Activated CD8-positive, alpha-beta T cell treated with anti-CD3 and anti-CD28 coated beads, Interleukin-2, amount 10 ng/mL, durations not matched to agents 7 days and 5 days (primary cell): ENCODE results near the gene MRPL11. TPM values are rescaled to one million over a fixed set of nuclear protein-coding genes. Genes with fewer than 3 reads are reported as not detected.
A peak's percentile ranks its signal among the peaks of the same experiment; 100 is the strongest.

ENCODE experiments used
- ATAC-seq: fragments of 150-1000 bp; cut with Tn5 transposase; one replicate; pipeline ENCODE4 v1.10.0; 2021; ENCODE audit warnings: moderate library complexity
- CTCF ChIA-PET: fragments of 350-600 bp; sonication (Branson Sonifier 250); formaldehyde crosslinking; loops from one replicate; lab custom pipeline; 2021; ENCODE audit warnings: antibody characterized with exemption; lab: Charles Lee
- POLR2A ChIA-PET: fragments of 350-600 bp; sonication (Branson Sonifier 250); formaldehyde crosslinking; loops from one replicate; lab custom pipeline; 2021; ENCODE audit warnings: antibody characterized with exemption; lab: Charles Lee
- DNase-seq: peaks from one replicate; pipeline ENCODE4 v3.0.0-alpha.2; 2020
- H3K27ac Mint-ChIP-seq: one replicate; pipeline ENCODE4 v1.8.0; 2021; ENCODE audit warnings: mild to moderate bottlenecking, mixed read lengths
- H3K27me3 Mint-ChIP-seq: one replicate; pipeline ENCODE4 v1.8.0; 2021; ENCODE audit warnings: low read depth, mixed read lengths
- H3K36me3 Mint-ChIP-seq: one replicate; pipeline ENCODE4 v1.8.0; 2021; ENCODE audit warnings: low read depth, mixed read lengths
- H3K4me1 Mint-ChIP-seq: one replicate; pipeline ENCODE4 v1.8.0; 2021; ENCODE audit warnings: low read depth, mixed read lengths
- H3K4me3 Mint-ChIP-seq: one replicate; pipeline ENCODE4 v1.8.0; 2021; ENCODE audit warnings: mild to moderate bottlenecking, mixed read lengths
- H3K9me3 Mint-ChIP-seq: one replicate; pipeline ENCODE4 v1.8.0; 2022; ENCODE audit warnings: mixed read lengths; ENCODE audit not compliant: insufficient read depth
- total RNA-seq, 2 experiments: library from RNA; stranded (reverse); gene quantifications; one replicate each; pipeline ENCODE4 v1.2.3, GENCODE V29; 2021

MRPL11 gene
- total RNA-seq, 2 experiments from 2014 or later: 93.7 to 100 TPM

DNA sequence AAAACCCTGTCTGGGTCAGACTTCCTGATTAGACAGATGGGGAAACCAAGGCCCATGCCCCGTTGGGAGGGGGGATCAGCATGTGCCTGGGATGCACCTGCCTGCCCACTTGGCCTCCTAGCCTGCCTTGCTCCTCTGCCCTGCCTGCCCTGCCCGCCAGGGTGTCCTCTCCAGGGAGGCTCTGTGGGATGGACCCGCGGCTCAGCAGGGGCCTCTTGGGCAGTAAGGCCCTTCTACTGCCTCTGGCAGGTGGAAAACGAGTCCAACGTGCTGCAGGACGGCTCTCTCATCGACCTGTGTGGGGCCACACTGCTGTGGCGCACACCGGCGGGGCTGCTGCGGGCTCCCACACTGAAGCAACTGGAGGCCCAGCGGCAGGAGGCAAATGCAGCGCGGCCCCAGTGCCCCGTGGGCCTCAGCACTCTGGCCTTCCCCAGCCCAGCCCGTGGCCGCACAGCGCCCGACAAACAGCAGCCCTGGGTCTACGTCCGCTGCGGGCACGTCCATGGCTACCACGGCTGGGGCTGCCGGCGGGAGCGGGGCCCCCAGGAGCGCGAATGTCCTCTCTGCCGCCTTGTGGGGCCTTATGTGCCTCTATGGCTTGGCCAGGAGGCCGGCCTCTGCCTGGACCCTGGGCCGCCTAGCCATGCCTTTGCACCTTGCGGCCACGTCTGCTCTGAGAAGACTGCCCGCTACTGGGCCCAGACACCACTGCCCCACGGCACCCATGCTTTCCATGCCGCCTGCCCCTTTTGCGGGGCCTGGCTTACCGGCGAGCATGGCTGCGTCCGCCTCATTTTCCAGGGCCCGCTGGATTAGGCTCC is 36.9 kb upstream of the MRPL11 start:
- ATAC-seq: no peak
- ChIA-PET CTCF (no interaction called here), POLR2A (no interaction called here)
- H3K27ac Mint-ChIP-seq: no peak overlapping the region
- no peaks in the 10 kb centered on the region for H3K27me3 Mint-ChIP-seq
- H3K4me1 Mint-ChIP-seq: peaks cover 16% of the 10 kb centered on the region
- DNase-seq: no peak
- no peaks in the 10 kb centered on the region for H3K9me3 Mint-ChIP-seq
- no peak overlapping the region for H3K4me3 Mint-ChIP-seq
- no peaks in the 10 kb centered on the region for H3K36me3 Mint-ChIP-seq

DNA sequence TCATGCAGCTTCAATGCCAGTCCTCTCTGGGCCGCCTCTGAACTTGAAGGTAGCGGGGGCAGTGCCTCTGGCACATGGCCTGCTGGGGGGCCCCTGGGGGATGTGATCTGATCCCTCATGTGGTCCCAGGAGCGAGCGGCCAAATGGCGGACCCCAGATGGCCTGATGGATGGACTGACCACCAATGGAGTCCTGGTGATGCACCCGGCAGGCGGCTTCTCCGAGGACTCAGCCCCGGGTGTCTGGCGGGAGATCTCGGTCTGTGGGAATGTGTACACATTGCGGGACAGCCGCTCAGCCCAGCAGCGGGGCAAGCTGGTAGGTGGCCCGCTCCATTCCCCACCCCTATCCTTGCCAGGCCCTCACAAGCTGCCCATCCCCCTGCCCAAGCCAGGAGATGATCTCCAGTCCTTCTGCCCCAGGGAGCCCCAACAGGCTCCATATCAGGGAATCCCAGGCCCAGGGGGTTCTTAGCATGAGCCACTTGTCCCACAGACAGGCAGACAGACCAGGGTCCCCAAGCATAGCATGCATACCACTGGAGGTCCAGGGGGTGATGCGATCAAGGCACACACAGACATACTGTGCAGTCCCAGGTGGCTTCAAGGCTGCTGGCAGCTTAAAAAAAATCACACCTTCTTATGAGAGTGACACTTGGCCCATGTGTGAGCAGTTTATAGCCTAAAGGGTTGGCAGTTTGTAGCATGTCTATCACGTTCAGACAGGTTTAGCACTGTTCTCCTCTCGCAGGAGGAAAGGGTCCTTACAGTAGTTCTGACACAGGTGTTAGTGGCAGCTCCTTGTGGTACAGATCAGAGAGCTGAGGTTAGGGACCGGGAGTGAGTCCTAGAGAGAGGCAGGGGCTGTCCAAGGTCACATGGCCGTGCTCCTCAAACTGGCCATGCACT is 35.2 kb upstream of the MRPL11 start:
- H3K4me3 Mint-ChIP-seq: no peak overlapping the region
- CTCF ChIA-PET: no interaction called here
- H3K36me3 Mint-ChIP-seq: no peaks in the 10 kb centered on the region
- H3K27ac Mint-ChIP-seq: peak overlapping the region; percentile 16
- H3K4me1 Mint-ChIP-seq: peaks cover 13% of the 10 kb centered on the region
- H3K27me3 Mint-ChIP-seq: no peaks in the 10 kb centered on the region
- no peak for ATAC-seq
- no peak for DNase-seq
- no peaks in the 10 kb centered on the region for H3K9me3 Mint-ChIP-seq
- POLR2A ChIA-PET: no interaction called here

DNA sequence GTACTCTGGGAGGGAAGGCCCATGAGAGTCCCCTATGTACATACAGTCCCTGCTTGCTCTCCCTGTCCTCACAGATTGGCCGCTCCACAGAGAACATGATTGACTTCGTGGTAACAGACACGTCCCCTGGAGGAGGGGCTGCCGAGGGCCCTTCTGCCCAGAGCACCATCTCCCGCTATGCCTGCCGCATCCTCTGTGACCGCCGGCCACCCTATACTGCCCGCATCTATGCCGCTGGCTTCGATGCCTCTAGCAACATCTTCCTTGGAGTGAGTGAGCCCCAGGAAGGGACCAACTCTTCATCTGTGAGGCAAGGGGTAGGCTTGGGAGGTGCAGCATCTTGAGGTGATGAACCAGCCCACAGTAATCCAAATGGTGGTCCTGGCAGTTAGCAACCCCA is 34.5 kb upstream of the MRPL11 start:
- no peak for DNase-seq
- ChIA-PET POLR2A (no interaction called here), CTCF (no interaction called here)
- ATAC-seq: no peak
- Mint-ChIP-seq H3K4me1 (peaks cover 12% of the 10 kb centered on the region), H3K36me3 (no peaks in the 10 kb centered on the region), H3K27ac (no peak overlapping the region), H3K9me3 (no peaks in the 10 kb centered on the region), H3K4me3 (no peak overlapping the region), H3K27me3 (no peaks in the 10 kb centered on the region)

DNA sequence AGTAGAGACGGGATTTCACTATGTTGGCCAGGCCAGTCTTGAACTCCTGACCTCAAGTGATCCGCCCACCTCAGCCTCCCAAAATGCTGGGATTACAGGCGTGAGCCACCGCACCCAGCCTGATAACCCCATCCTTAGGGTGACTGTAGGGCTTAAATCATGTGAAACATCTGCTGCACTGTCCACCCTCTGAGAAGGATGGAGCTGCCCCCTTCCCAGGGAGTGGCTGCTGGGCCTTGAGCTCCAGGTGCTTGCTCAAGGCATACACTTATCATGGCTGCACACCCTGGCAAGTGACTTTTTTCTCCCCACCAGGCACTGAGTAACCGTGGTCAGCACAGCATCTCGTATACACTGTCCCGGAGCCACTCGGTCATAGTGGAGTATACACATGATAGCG is 33.4 kb upstream of the MRPL11 start:
- Mint-ChIP-seq H3K4me3 (no peak overlapping the region), H3K27ac (no peak overlapping the region), H3K9me3 (no peaks in the 10 kb centered on the region), H3K4me1 (peaks cover 17% of the 10 kb centered on the region), H3K27me3 (no peaks in the 10 kb centered on the region), H3K36me3 (no peaks in the 10 kb centered on the region)
- ATAC-seq (no peak), DNase-seq (no peak)
- POLR2A ChIA-PET: interaction anchor here (0.6 to 4.5 kb wide), 2 partner anchors 8 to 81 kb away, joined by 4 to 22 read pairs; partner anchors contain the start of gene DPP3
- CTCF ChIA-PET: interaction anchor here (0.6 to 1.2 kb wide), 2 partner anchors 8 to 63 kb away, joined by 3 to 4 read pairs; partner anchors contain the start of gene DPP3

DNA sequence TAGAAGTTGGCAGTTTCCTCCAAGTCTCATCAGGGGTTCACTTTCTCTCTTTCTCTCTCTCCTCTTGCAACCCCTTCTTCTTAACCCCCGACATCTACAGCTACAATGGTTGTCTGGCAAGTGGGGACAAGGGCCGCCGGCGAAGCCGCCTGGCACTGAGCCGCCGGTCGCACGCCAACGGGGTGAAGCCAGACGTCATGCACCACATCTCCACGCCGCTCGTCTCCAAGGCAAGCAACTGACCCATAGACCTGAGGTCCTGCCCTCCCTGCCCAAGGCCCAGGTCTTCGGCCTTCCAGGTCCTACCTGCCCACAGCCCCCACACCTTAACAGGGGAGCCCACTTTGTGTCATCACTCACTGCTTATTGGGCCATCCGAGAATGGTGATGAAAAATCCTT is 32.5 kb upstream of the MRPL11 start:
- POLR2A ChIA-PET: interaction anchor here (1.7 to 4.5 kb wide), 2 partner anchors 9 to 32 kb away, joined by 4 to 22 read pairs; partner anchors contain the start of genes DPP3 and MRPL11
- Mint-ChIP-seq H3K27ac (no peak overlapping the region), H3K27me3 (no peaks in the 10 kb centered on the region), H3K36me3 (no peaks in the 10 kb centered on the region), H3K4me1 (peaks cover 22% of the 10 kb centered on the region), H3K9me3 (no peaks in the 10 kb centered on the region), H3K4me3 (no peak overlapping the region)
- DNase-seq (no peak), ATAC-seq (no peak)
- CTCF ChIA-PET: interaction anchor here (1.0 to 1.2 kb wide), 2 partner anchors 8 to 9 kb away, joined by 3 to 4 read pairs; partner anchors contain the start of gene DPP3

DNA sequence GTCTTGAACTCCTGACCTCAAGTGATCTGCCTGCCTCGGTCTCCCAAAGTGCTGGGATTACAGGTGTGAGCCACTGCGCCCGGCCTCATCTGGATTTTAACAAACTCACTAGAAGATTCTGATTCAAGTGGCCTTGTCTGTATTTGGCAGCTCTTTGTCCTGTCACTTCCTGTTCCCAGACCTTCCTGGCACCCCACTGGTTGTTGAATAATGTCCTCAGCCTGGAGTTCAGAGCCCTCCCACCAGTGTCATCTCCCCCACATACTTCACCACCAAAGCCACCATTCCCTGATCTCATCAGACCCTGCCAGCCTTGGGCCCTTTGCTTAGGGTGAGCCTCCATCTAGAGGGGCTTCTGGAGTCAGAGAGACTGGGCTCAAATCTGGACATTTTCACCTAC is 31.4 kb upstream of the MRPL11 start:
- ChIA-PET CTCF (interaction anchor here (0.9 to 3.9 kb wide), 3 partner anchors 9 to 31 kb away, joined by 3 to 16 read pairs (median 4); partner anchors contain the start of gene MRPL11), POLR2A (interaction anchor here (1.0 to 4.5 kb wide), 3 partner anchors 10 to 192 kb away, joined by 3 to 22 read pairs (median 4); partner anchors contain the start of genes DPP3 and MRPL11)
- Mint-ChIP-seq H3K36me3 (no peaks in the 10 kb centered on the region), H3K27ac (no peak overlapping the region), H3K27me3 (no peaks in the 10 kb centered on the region), H3K4me1 (peaks cover 29% of the 10 kb centered on the region), H3K4me3 (no peak overlapping the region), H3K9me3 (no peaks in the 10 kb centered on the region)
- no peak for DNase-seq
- no peak for ATAC-seq

DNA sequence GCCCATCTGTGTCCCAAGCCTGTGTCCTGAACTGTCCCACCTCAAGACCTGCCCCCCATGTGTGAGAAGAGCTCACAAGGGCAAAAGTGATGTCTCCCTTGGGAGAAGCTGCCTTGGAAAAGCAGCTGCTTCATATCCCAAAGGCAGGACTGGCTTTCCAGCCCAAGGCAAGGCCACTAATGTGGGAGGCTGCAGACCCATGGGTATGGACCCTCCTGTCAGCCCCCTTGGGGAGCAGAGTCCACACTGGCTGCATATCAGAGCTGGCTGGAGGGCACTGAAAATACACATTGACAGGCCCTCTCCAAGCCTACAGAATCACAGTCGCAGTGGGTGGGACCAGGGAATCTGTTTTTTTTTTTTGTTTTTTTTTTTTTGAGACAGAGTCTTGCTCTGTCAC is 30.8 kb upstream of the MRPL11 start:
- DNase-seq (no peak), ATAC-seq (no peak)
- ChIA-PET CTCF (interaction anchor here (0.9 to 3.9 kb wide), 6 partner anchors 9 to 194 kb away, joined by 3 to 16 read pairs (median 4); partner anchors contain the start of genes DPP3 and MRPL11), POLR2A (interaction anchor here (1.0 to 4.5 kb wide), 2 partner anchors 10 to 193 kb away, joined by 3 to 22 read pairs; partner anchors contain the start of gene DPP3)
- Mint-ChIP-seq H3K4me3 (no peak overlapping the region), H3K36me3 (no peaks in the 10 kb centered on the region), H3K4me1 (peaks cover 29% of the 10 kb centered on the region), H3K9me3 (no peaks in the 10 kb centered on the region), H3K27me3 (no peaks in the 10 kb centered on the region), H3K27ac (no peak overlapping the region)

DNA sequence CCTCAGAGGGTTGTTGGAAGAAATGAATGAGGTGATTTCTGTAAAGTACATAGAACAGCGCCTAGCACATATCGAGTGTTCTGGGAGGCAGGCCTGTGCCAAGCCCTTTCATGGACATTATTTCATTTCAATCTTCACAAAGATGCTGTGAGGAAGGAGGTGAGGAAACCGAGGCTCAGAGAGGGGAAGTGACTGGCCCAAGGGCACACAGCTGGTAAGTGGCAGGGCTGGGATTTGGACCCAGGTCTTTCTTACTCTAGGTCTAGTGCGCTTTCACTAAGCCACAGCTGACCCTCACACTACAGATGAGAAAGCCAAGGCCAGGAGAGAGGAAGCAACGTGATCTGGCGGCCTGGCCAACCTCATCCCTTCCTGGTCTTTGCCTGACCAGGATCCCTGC is 30.0 kb upstream of the MRPL11 start:
- ChIA-PET POLR2A (interaction anchor here (4.5 kb wide), 1 partner anchor 11 kb away, joined by 22 read pairs; the partner anchor contains the start of gene DPP3), CTCF (interaction anchor here (0.8 to 3.9 kb wide), 7 partner anchors 9 to 194 kb away, joined by 3 to 16 read pairs (median 3); partner anchors contain the start of gene DPP3)
- Mint-ChIP-seq H3K27ac (no peak overlapping the region), H3K4me3 (peak overlapping the region; percentile 81), H3K36me3 (no peaks in the 10 kb centered on the region), H3K27me3 (no peaks in the 10 kb centered on the region), H3K9me3 (no peaks in the 10 kb centered on the region), H3K4me1 (peaks cover 29% of the 10 kb centered on the region)
- DNase-seq (no peak), ATAC-seq (no peak)

DNA sequence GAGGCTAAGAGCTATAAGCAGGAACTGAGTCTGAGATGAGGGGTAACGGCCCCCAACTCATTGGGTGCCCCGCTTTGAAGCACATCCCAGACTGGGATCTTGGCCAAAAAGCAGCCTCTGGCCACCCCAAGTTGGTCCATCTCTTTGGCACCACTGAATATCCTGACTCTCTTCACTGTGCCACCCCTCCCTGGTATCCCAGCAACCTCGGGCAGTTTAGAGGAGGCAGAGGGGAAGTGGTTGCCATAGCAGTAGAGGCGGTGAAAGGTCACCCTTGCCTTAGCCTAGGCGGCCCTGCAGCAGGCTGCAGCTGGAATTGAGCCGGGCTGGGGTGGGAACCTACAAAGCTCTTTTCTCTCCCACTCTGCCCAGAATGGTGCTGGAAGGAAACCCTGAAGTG is 29.1 kb upstream of the MRPL11 start:
- peaks cover 6% of the 10 kb centered on the region for H3K9me3 Mint-ChIP-seq
- ATAC-seq (no peak), DNase-seq (peak; percentile 46)
- ChIA-PET CTCF (interaction anchor here (1.0 to 3.9 kb wide), 3 partner anchors 11 to 68 kb away, joined by 3 to 23 read pairs (median 16); partner anchors contain the start of gene MRPL11), POLR2A (interaction anchor here (4.5 kb wide), 1 partner anchor 12 kb away, joined by 22 read pairs; the partner anchor contains the start of gene DPP3)
- peak overlapping the region; percentile 81 for H3K4me3 Mint-ChIP-seq
- peaks cover 39% of the 10 kb centered on the region for H3K4me1 Mint-ChIP-seq
- H3K27ac Mint-ChIP-seq: peak overlapping the region; percentile 78
- H3K27me3 Mint-ChIP-seq: no peaks in the 10 kb centered on the region
- H3K36me3 Mint-ChIP-seq: peaks cover 5% of the 10 kb centered on the region

DNA sequence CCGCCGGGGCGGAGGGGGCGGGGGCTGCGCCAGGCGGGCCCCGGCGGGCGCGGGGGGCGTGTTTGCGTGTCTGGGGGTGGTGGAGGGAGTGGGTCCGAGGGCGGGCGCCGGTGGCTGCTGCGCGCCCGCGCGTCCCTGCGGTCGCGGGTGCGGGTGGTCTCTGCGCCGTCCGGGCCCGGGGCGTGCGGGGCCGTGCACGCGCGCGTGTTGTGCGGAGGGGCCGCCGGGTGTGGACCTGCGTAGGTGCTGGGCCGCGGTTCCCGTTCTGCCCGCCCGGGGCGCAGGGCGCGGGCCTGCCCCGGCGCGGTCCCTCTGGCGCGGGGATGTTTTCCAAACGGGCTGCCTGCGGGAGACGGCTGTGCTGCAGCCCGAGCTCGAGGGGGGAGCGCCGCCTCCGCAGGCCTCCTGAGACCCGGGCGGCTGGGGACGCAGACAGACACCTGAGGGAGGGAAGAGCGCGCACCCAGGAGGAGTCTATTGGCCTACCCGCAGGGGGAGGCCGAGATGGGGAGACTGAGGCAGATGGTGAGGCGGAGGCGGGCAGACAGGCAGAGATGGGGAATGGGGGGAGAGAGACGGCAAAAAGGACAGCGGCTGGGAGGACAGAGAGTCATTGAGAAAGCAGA is 28.5 kb upstream of the MRPL11 start:
- peaks cover 45% of the 10 kb centered on the region for H3K4me1 Mint-ChIP-seq
- POLR2A ChIA-PET: interaction anchor here (0.5 kb wide), 1 partner anchor 81 kb away, joined by 3 read pairs; no protein-coding TSS in a partner anchor
- peaks cover 6% of the 10 kb centered on the region for H3K36me3 Mint-ChIP-seq
- peak overlapping the region; percentile 81 for H3K4me3 Mint-ChIP-seq
- peak; percentile 46 for DNase-seq
- H3K9me3 Mint-ChIP-seq: peaks cover 9% of the 10 kb centered on the region
- H3K27me3 Mint-ChIP-seq: no peaks in the 10 kb centered on the region
- peak overlapping the region; percentile 78 for H3K27ac Mint-ChIP-seq
- CTCF ChIA-PET: interaction anchor here (0.8 to 3.9 kb wide), 8 partner anchors 11 to 114 kb away, joined by 3 to 23 read pairs (median 4); partner anchors contain the start of genes DPP3 and MRPL11
- peak; percentile 68 for ATAC-seq
